HCT116 (cell line): ENCODE measurements around the gene C16orf74. TPM values are rescaled to one million over a fixed set of nuclear protein-coding genes. Genes with fewer than 3 reads are reported as not detected.
A peak's percentile ranks its signal among the peaks of the same experiment; 100 is the strongest.

Experiments
- ATAC-seq: fragments of 200-7000 bp; cut with Tn5 transposase; 2 replicates; pipeline ENCODE4 v1.9.1; 2020; ENCODE audit warnings: mild to moderate bottlenecking, moderate library complexity
- BruUV-seq: library from RNA; stranded (reverse); fragments of 400-500 nt; replicated peaks from 2 replicates; lab custom pipeline; 2021; lab: Mats Ljungman, UMichigan
- CTCF ChIA-PET: fragments of 300-600 bp; sonication (Branson Sonifier 250); formaldehyde crosslinking; loops from one replicate; lab custom pipeline; 2021; ENCODE audit warnings: antibody characterized with exemption; lab: Charles Lee
- POLR2A ChIA-PET: fragments of 300-600, 350-600 bp; sonication (Branson Sonifier 250); formaldehyde crosslinking; loops from one replicate; lab custom pipeline; 2021; ENCODE audit warnings: antibody characterized with exemption; lab: Charles Lee
- RAD21 ChIA-PET, 2 experiments: fragments of 300-600 bp; sonication (Branson Sonifier 250); formaldehyde crosslinking; loops; one replicate each; lab custom pipeline; 2023; ENCODE audit warnings: low total read pairs in 2 of 2; ENCODE audit not compliant: uncharacterized antibody in 2 of 2, unreplicated experiment in 2 of 2, low non-redundant PET in 1 of 2; lab: Charles Lee
- DNase-seq: peaks from one replicate; pipeline ENCODE4 v3.0.0-alpha.2; 2010; ENCODE audit warnings: low read depth, low spot score
- H2AFZ ChIP-seq: fragments of 200-600 bp; shearing (Covaris generic), sonication (generic); 2 replicates; pipeline ENCODE4 v1.6.1; 2017; ENCODE audit warnings: low read depth, mixed run types, mixed read lengths, antibody characterized with exemption, low read length; ENCODE audit not compliant: poor library complexity, severe bottlenecking
- H3K27ac ChIP-seq: 2 replicates; pipeline ENCODE4 v1.5.1; 2012; ENCODE audit warnings: low read depth, low read length
- H3K27me3 ChIP-seq: fragments of 200-600 bp; sonication (generic); 2 replicates; pipeline ENCODE4 v1.6.1; 2016; ENCODE audit warnings: mixed run types, low read length, mixed read lengths; ENCODE audit not compliant: insufficient read depth
- H3K36me3 ChIP-seq, 2 experiments: fragments of 200-500 bp in 1 of 2; fragments of 200-600 bp in 1 of 2; sonication (Bioruptor generic) in 1 of 2; sonication (generic) in 1 of 2; 2 replicates each; pipeline versions ENCODE4 v1.5.1 to v1.6.1; 2014 to 2016; ENCODE audit warnings: low read length in 2 of 2, inconsistent platforms in 1 of 2, mixed read lengths in 1 of 2, mixed run types in 1 of 2; ENCODE audit not compliant: insufficient read depth in 2 of 2, control insufficient read depth in 1 of 2
- H3K4me1 ChIP-seq, 2 experiments: fragments of 200-600 bp in 1 of 2; sonication (generic) in 1 of 2; 2 replicates each; pipeline versions ENCODE4 v1.5.1 to v1.6.1; 2012 to 2017; ENCODE audit warnings: low read length in 2 of 2, inconsistent platforms in 1 of 2, mild to moderate bottlenecking in 1 of 2, mixed read lengths in 1 of 2, mixed run types in 1 of 2, moderate library complexity in 1 of 2; ENCODE audit not compliant: insufficient read depth in 2 of 2, control insufficient read depth in 1 of 2
- H3K4me2 ChIP-seq: fragments of 200-600 bp; sonication (generic); 2 replicates; pipeline ENCODE4 v1.6.1; 2017; ENCODE audit warnings: mixed run types, low read length, mixed read lengths
- H3K4me3 ChIP-seq, 2 experiments: fragments of 200-600 bp in 1 of 2; sonication (generic) in 1 of 2; replicated peaks in 1 of 2; 2 replicates each; pipeline ENCODE4 v1.5.1; 2011 to 2016; ENCODE audit warnings: low read length in 2 of 2, control low read depth in 1 of 2, low read depth in 1 of 2, mild to moderate bottlenecking in 1 of 2, mixed read lengths in 1 of 2, mixed run types in 1 of 2
- H3K79me2 ChIP-seq: fragments of 200-600 bp; sonication (generic); 2 replicates; pipeline ENCODE4 v1.6.1; 2017; ENCODE audit warnings: mild to moderate bottlenecking, mixed run types, low read length, moderate library complexity, mixed read lengths; ENCODE audit not compliant: insufficient read depth
- H3K9ac ChIP-seq: fragments of 200-600 bp; sonication (generic); 2 replicates; pipeline ENCODE4 v1.6.1; 2016; ENCODE audit warnings: low read length, mixed read lengths
- H3K9me2 ChIP-seq: fragments of 200-600 bp; sonication (generic), shearing (Covaris generic); 2 replicates; pipeline ENCODE4 v1.6.1; 2017; ENCODE audit warnings: mixed run types, mild to moderate bottlenecking, moderate library complexity; ENCODE audit not compliant: insufficient read depth
- H3K9me3 ChIP-seq, 2 experiments: fragments of 200-500 bp in 1 of 2; fragments of 200-600 bp in 1 of 2; sonication (Bioruptor generic) in 1 of 2; sonication (generic) in 1 of 2; 2 replicates each; pipeline ENCODE4 v1.6.1; 2014 to 2017; ENCODE audit warnings: low read length in 2 of 2, mixed read lengths in 2 of 2, inconsistent platforms in 1 of 2, low read depth in 1 of 2, mild to moderate bottlenecking in 1 of 2, mixed run types in 1 of 2, moderate library complexity in 1 of 2; ENCODE audit not compliant: control insufficient read depth in 1 of 2, insufficient read depth in 1 of 2
- H4K20me1 ChIP-seq: fragments of 200-600 bp; sonication (generic), shearing (Covaris generic); 2 replicates; pipeline ENCODE4 v1.6.1; 2017; ENCODE audit warnings: mixed run types, mild to moderate bottlenecking, moderate library complexity; ENCODE audit not compliant: insufficient read depth
- CBX3 ChIP-seq: IDR thresholded peaks from 2 replicates; pipeline ENCODE4 v1.6.1; 2012; ENCODE audit warnings: low read depth
- EGR1 ChIP-seq: IDR thresholded peaks from 2 replicates; pipeline ENCODE4 v1.6.1; 2012; ENCODE audit warnings: low read depth
- ELF1 ChIP-seq: IDR thresholded peaks from 2 replicates; pipeline ENCODE4 v1.6.1; 2012; ENCODE audit warnings: low read depth, borderline replicate concordance
- EZH2phosphoT487 ChIP-seq: fragments of 200-600 bp; IDR thresholded peaks from 2 replicates; pipeline ENCODE4 v1.6.1; 2018; ENCODE audit warnings: antibody characterized with exemption, borderline replicate concordance
- POLR2AphosphoS5 ChIP-seq: IDR thresholded peaks from 2 replicates; pipeline ENCODE4 v1.6.1; 2011; ENCODE audit warnings: mild to moderate bottlenecking, low read depth, low read length, moderate library complexity
- RAD21 ChIP-seq: IDR thresholded peaks from 2 replicates; pipeline ENCODE4 v1.6.1; 2012; ENCODE audit warnings: low read depth, mild to moderate bottlenecking
- REST ChIP-seq: IDR thresholded peaks from 2 replicates; pipeline ENCODE4 v1.6.1; 2012; ENCODE audit warnings: low read depth
- SP1 ChIP-seq: IDR thresholded peaks from 2 replicates; pipeline ENCODE4 v1.6.1; 2012; ENCODE audit warnings: low read depth
- TCF7L2 ChIP-seq: IDR thresholded peaks from 2 replicates; pipeline ENCODE4 v1.7.0; 2011; ENCODE audit warnings: borderline replicate concordance, inconsistent platforms; ENCODE audit not compliant: insufficient read depth, insufficient read length; ENCODE audit errors: extremely low read depth
- YY1 ChIP-seq: IDR thresholded peaks from 2 replicates; pipeline ENCODE4 v1.6.1; 2011; ENCODE audit warnings: low read length, low read depth, moderate library complexity, mild to moderate bottlenecking; ENCODE audit not compliant: insufficient replicate concordance; ENCODE audit errors: extremely low read depth
- intact Hi-C: fragments of 100-400 bp; cut with micrococcal nuclease; formaldehyde crosslinking; loops from 2 replicates; pipeline ENCODE4 v1.10.0; 2022
- total RNA-seq: library from RNA; stranded (reverse); gene quantifications from one replicate; pipeline ENCODE4 v1.2.1, GENCODE V29; 2021; ENCODE audit not compliant: unreplicated experiment
- TF ChIP-seq, protein P1 (sequence below), 3 experiments: fragments of 200-600 bp in 1 of 3; sonication (generic) in 1 of 3; IDR thresholded peaks in 2 of 3; conservative IDR thresholded peaks in 1 of 3; 2 replicates each; pipeline ENCODE4 v1.5.1; 2012 to 2017; ENCODE audit warnings: low read depth in 2 of 3, low read length in 2 of 3, antibody characterized with exemption in 1 of 3, borderline replicate concordance in 1 of 3, control low read depth in 1 of 3, mild to moderate bottlenecking in 1 of 3, mixed read lengths in 1 of 3, mixed run types in 1 of 3, moderate library complexity in 1 of 3; ENCODE audit not compliant: insufficient read depth in 1 of 3
- TF ChIP-seq, protein P2 (sequence below): IDR thresholded peaks from 2 replicates; pipeline ENCODE4 v1.6.1; 2011; ENCODE audit warnings: mild to moderate bottlenecking, low read length, moderate library complexity; ENCODE audit not compliant: insufficient replicate concordance; ENCODE audit errors: extremely low read depth

Gene C16orf74
- total RNA-seq, 1 experiment from 2014 or later: 30.0 TPM

- no peaks in the 10 kb centered on the region for H3K79me2 ChIP-seq
- H3K27me3 ChIP-seq: peaks cover 6% of the 10 kb centered on the region; the same call in 1 of the 2 replicates
- intact Hi-C loops: loop anchor here (1.0 to 2.0 kb wide), 2 partner anchors 85 to 101 kb away; no protein-coding TSS in a partner anchor
- no peak overlapping the region for H3K27ac ChIP-seq
- H3K4me2 ChIP-seq: peak overlapping the region; percentile 25
- H3K36me3 ChIP-seq: no peaks in the 10 kb centered on the region
- no peak overlapping the region for H2AFZ ChIP-seq
- no peak overlapping the region for H3K9ac ChIP-seq
- H3K4me3 ChIP-seq: no peak overlapping the region
- H3K4me1 ChIP-seq: peaks cover 0 to 11% of the 10 kb centered on the region in 2 experiments; a peak in 1 of 4 replicates
- no peak for DNase-seq
- no peaks in the 10 kb centered on the region for H4K20me1 ChIP-seq
- H3K9me2 ChIP-seq: no peaks in the 10 kb centered on the region
- H3K9me3 ChIP-seq: no peaks in the 10 kb centered on the region
- TF ChIP-seq YY1 (peak; percentile 45), EZH2phosphoT487 (no peak), CBX3 (no peak), ELF1 (no peak), REST (no peak), POLR2AphosphoS5 (no peak), SP1 (no peak), TCF7L2 (peak; percentile 82), RAD21 (peak; percentile 96), EGR1 (no peak; the same call in 1 of the 2 replicates)
- TF ChIP-seq, protein P1, sequence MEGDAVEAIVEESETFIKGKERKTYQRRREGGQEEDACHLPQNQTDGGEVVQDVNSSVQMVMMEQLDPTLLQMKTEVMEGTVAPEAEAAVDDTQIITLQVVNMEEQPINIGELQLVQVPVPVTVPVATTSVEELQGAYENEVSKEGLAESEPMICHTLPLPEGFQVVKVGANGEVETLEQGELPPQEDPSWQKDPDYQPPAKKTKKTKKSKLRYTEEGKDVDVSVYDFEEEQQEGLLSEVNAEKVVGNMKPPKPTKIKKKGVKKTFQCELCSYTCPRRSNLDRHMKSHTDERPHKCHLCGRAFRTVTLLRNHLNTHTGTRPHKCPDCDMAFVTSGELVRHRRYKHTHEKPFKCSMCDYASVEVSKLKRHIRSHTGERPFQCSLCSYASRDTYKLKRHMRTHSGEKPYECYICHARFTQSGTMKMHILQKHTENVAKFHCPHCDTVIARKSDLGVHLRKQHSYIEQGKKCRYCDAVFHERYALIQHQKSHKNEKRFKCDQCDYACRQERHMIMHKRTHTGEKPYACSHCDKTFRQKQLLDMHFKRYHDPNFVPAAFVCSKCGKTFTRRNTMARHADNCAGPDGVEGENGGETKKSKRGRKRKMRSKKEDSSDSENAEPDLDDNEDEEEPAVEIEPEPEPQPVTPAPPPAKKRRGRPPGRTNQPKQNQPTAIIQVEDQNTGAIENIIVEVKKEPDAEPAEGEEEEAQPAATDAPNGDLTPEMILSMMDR (IDR thresholded peaks at IDR 0.05 in 2 of 3, conservative IDR thresholded peaks at IDR 0.05 in 1 of 3; ENCODE audit: borderline replicate concordance in 1 of 3, insufficient read depth in 1 of 3, low read depth in 2 of 3, low read length in 2 of 3): peak; percentile 93 to 96 (median 94)
- TF ChIP-seq, protein P2, sequence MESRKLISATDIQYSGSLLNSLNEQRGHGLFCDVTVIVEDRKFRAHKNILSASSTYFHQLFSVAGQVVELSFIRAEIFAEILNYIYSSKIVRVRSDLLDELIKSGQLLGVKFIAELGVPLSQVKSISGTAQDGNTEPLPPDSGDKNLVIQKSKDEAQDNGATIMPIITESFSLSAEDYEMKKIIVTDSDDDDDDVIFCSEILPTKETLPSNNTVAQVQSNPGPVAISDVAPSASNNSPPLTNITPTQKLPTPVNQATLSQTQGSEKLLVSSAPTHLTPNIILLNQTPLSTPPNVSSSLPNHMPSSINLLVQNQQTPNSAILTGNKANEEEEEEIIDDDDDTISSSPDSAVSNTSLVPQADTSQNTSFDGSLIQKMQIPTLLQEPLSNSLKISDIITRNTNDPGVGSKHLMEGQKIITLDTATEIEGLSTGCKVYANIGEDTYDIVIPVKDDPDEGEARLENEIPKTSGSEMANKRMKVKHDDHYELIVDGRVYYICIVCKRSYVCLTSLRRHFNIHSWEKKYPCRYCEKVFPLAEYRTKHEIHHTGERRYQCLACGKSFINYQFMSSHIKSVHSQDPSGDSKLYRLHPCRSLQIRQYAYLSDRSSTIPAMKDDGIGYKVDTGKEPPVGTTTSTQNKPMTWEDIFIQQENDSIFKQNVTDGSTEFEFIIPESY: no peak
- TF ChIP-seq, all 23 proteins: peak for 4
- ATAC-seq: peak; percentile 97
- ChIA-PET RAD21 (no interaction called here), CTCF (interaction anchor here (0.9 to 2.7 kb wide), 8 partner anchors 8 to 369 kb away, joined by 3 to 13 read pairs (median 4); partner anchors contain the start of gene C16orf74), POLR2A (interaction anchor here (0.6 kb wide), 1 partner anchor 204 kb away, joined by 3 read pairs; no protein-coding TSS in a partner anchor)
- no TSS peak for BruUV-seq
These were observed 8.9 kb upstream of the C16orf74 start for GRCh38 chr16:85759631-85760419.
